Glutamatergic neuron (in vitro differentiated cells): Measurements from ENCODE around the gene IRX2. TPM values are rescaled to one million over a fixed set of nuclear protein-coding genes. Genes with fewer than 3 reads are reported as not detected.

Source experiments
- DNase-seq: peaks from one replicate; pipeline ENCODE4 v3.0.0; 2022
- H3K27ac Mint-ChIP-seq: one replicate; pipeline ENCODE4 v1.8.0; 2020; ENCODE audit warnings: mild to moderate bottlenecking, mixed read lengths, inconsistent platforms; ENCODE audit not compliant: unreplicated experiment
- H3K27me3 Mint-ChIP-seq: one replicate; pipeline ENCODE4 v1.8.0; 2020; ENCODE audit warnings: mild to moderate bottlenecking, moderate library complexity, mixed read lengths, inconsistent platforms; ENCODE audit not compliant: unreplicated experiment
- H3K36me3 Mint-ChIP-seq: one replicate; pipeline ENCODE4 v1.8.0; 2020; ENCODE audit warnings: mild to moderate bottlenecking, mixed read lengths, inconsistent platforms; ENCODE audit not compliant: unreplicated experiment
- H3K4me1 Mint-ChIP-seq: one replicate; pipeline ENCODE4 v1.8.0; 2020; ENCODE audit warnings: mild to moderate bottlenecking, low read depth, mixed read lengths, inconsistent platforms; ENCODE audit not compliant: unreplicated experiment
- H3K4me3 Mint-ChIP-seq: one replicate; pipeline ENCODE4 v1.8.0; 2020; ENCODE audit warnings: mild to moderate bottlenecking, mixed read lengths, inconsistent platforms; ENCODE audit not compliant: unreplicated experiment
- H3K9me3 Mint-ChIP-seq: one replicate; pipeline ENCODE4 v1.8.0; 2020; ENCODE audit warnings: mild to moderate bottlenecking, moderate library complexity, mixed read lengths, inconsistent platforms; ENCODE audit not compliant: unreplicated experiment
- total RNA-seq: library from RNA; stranded (reverse); fragmentation: NEBNext Ultra II Directional; extraction: Animal tissue kit (Norgen Biotek cat#: 25700); gene quantifications from one replicate; pipeline ENCODE4 v1.2.1, GENCODE V29; 2021; ENCODE audit not compliant: unreplicated experiment
- TF ChIP-seq, protein P1 (sequence below): fragments of 200-600 bp; sonication (generic); IDR thresholded peaks from one replicate; pipeline ENCODE4 v1.5.0; 2021; ENCODE audit not compliant: partially characterized antibody, unreplicated experiment

IRX2 gene
- total RNA-seq, 1 donor from 2014 or later, result 60.7 TPM

DNA sequence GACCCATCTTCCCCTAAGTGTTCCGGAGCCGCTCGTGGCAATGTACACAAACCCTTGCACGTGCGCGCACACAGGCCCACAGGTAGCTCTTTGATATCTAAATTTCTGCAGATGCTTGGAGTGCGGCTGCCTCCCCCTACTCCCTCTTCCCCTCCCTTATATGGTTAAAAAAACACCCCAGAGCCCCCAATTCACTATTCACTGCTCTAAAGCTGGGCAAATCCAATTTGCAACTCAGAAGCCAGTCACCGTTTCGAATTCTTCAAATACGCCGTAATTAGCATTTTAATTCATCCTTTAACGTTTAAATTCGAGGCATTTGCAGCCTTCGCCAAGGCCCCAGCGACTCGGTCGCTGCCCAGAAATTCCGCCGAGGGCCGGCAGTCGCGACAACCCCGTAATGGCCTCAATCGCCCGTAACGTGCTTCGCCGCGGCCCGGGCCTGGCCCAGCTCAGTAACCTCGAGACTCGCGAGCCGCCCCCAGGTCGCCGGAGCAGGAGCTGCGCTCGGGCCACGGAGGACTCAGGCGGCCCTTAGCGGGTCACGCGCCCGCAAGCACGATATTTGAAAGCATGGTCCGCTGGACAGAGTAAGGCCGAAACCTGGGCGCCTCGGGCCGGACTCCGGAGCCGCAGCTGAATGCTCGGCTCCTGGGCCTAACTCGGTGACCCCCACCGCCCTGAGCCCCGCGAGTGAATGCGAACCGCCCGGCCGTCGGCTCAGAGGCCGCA, 1.3 kb downstream of the IRX2 start:
- TF ChIP-seq, protein P1, sequence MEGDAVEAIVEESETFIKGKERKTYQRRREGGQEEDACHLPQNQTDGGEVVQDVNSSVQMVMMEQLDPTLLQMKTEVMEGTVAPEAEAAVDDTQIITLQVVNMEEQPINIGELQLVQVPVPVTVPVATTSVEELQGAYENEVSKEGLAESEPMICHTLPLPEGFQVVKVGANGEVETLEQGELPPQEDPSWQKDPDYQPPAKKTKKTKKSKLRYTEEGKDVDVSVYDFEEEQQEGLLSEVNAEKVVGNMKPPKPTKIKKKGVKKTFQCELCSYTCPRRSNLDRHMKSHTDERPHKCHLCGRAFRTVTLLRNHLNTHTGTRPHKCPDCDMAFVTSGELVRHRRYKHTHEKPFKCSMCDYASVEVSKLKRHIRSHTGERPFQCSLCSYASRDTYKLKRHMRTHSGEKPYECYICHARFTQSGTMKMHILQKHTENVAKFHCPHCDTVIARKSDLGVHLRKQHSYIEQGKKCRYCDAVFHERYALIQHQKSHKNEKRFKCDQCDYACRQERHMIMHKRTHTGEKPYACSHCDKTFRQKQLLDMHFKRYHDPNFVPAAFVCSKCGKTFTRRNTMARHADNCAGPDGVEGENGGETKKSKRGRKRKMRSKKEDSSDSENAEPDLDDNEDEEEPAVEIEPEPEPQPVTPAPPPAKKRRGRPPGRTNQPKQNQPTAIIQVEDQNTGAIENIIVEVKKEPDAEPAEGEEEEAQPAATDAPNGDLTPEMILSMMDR, result no peak

DNA sequence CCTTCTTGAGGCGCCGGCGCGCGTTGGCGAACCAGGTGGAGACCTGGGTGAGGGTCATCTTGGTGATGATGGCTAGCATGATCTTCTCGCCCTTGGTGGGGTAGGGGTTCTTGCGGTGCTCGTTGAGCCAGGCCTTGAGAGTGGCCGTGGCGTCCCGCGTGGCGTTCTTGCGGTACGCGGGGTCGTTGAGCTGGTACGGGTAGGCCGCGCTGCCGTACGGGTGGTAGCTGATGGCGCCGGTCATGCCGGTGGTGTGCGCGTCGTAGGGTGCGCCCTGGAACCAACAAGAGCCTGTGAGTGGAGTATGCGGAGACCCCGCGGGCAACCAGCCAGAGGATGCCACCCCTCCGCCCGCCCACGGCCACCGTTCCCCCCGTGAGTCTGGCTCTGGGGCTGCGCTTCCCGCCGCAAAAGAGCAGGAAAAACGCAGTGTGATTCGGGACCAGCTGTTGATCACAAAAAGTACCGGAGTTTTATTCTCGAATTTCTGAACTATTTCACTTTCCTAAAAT, 1.9 kb downstream of the IRX2 start:
- TF ChIP-seq, protein P1, result no peak
- Mint-ChIP-seq H3K27me3 (peaks cover 28% of the 10 kb centered on the region), H3K27ac (peak overlapping the region; percentile 85), H3K4me1 (peaks cover 28% of the 10 kb centered on the region), H3K4me3 (peak overlapping the region; percentile 94), H3K9me3 (peaks cover 18% of the 10 kb centered on the region), H3K36me3 (peaks cover 5% of the 10 kb centered on the region)
- no peak for DNase-seq

More for the DNA sequence above, 1.3 kb downstream of the IRX2 start:
- H3K4me1 Mint-ChIP-seq, result peaks cover 22% of the 10 kb centered on the region
- H3K36me3 Mint-ChIP-seq, result peaks cover 5% of the 10 kb centered on the region
- DNase-seq, result peak; percentile 58
- H3K27me3 Mint-ChIP-seq, result peaks cover 26% of the 10 kb centered on the region
- peak overlapping the region; percentile 94 for H3K4me3 Mint-ChIP-seq
- H3K27ac Mint-ChIP-seq, result peak overlapping the region; percentile 85
- H3K9me3 Mint-ChIP-seq, result peaks cover 18% of the 10 kb centered on the region

DNA sequence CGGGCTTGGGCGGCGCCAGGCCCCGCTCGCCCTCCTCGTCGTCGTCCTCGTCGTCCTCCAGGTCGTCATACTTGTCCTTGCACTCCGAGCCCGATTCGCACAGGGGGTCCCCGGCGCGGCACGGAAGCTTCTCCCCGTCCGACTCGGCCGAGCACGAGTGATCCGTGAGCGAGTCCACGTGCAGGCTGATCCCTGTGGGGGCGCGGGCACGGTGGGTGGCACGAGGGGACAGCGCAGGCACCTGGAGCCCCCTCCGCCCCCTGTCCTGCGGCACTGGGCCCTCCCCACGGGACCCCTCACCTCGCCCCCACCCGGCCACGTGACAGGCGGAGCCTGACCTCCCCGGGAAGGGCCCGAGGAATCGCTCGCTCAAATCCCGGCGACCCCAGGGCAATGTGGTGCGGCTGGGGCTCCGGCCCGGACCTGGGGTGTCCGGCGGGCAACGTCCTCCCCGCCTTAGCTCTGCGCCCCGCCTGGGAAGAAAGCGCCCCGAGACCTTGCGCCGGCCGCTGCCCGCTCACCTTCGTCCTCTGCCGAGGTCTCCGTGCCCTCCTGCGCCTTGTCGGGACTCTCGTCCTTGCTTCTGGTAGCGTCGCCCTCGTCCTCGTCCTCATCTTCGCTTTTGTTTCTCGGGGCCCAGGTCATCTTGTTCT, 2.5 kb downstream of the IRX2 start:
- TF ChIP-seq, protein P1, result no peak
- H3K27ac Mint-ChIP-seq, result no peak overlapping the region
- peaks cover 24% of the 10 kb centered on the region for H3K27me3 Mint-ChIP-seq
- H3K9me3 Mint-ChIP-seq, result peaks cover 15% of the 10 kb centered on the region
- H3K4me1 Mint-ChIP-seq, result peaks cover 26% of the 10 kb centered on the region
- peak overlapping the region; percentile 94 for H3K4me3 Mint-ChIP-seq
- H3K36me3 Mint-ChIP-seq, result peaks cover 5% of the 10 kb centered on the region
- DNase-seq, result no peak

DNA sequence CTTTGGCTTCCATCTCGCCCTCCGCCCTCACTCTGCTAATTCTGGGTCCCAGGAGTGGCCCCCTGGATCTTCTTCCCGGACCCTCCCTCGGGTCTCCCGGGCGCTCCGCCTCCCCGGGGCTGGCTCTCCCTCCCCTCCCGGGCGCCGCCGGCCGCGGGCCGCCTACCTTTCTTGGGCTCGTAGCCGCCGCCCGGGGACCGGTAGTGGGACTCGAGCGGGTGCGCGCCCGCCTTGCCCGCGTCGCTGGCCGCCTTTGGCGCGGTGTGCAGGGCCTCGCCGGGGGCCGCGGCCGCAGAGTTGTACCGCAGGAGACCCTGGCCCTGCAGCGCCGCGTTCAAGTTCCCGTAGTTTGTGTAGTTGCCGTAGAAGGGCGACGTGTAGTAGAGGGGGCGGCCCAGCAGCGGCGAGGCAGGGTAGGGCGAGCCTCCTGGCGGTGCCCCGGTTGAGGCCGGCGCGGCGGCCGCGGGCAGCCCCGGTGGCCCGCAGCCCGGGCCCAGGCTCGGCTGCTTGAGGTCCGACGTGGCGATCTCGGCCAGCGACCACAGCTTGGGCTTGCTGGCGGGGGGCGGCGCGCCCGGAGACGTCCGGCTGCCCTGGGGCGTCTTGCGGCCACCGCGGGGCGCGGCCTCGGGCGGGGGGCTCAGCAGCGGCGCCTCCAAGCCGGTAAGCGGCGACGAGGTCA, 3.2 kb downstream of the IRX2 start:
- TF ChIP-seq, protein P1, result no peak
- DNase-seq, result no peak
- H3K4me3 Mint-ChIP-seq, result no peak overlapping the region
- H3K36me3 Mint-ChIP-seq, result peaks cover 11% of the 10 kb centered on the region
- peaks cover 24% of the 10 kb centered on the region for H3K27me3 Mint-ChIP-seq
- peaks cover 27% of the 10 kb centered on the region for H3K4me1 Mint-ChIP-seq
- H3K9me3 Mint-ChIP-seq, result peaks cover 12% of the 10 kb centered on the region
- no peak overlapping the region for H3K27ac Mint-ChIP-seq
